ENCODE measurements around the gene RDH11. TPM values are rescaled to one million over a fixed set of nuclear protein-coding genes. Genes with fewer than 3 reads are reported as not detected.
A peak's percentile ranks its signal among the peaks of the same experiment; 100 is the strongest.

The RDH11 gene
- total and polyA plus RNA-seq, 10 of the 15 experiments (the other 5 are each of a cell fraction or from before 2014, with no cell fraction given) = 49.7 to 161 (median 77.2) TPM

DNA sequence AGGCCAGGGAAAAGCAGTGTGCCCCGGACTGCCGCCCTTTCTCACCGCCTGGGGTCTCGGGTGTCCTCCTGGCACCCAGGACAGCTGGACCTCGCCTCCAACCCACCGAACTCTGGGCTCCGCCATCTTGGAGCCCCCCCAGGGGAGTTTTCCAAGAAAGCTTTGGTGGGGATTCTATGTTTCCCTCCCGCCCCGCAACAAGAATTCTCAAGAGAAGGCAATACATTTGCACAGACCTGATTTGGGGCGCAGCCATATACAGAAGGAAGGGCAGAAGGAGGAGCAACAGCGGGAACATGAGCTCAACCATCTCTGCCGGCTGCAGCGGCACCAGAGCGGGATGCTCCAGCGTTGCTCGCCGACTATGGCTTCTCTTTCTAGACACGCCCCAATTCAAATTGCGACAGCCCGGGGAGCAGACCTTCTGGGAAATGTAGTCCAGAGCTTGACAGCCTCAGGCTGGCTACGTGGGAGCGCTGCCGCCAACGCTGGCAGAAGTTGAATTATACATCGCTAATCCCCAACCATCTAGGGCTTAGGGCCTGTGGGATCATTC is at the start of gene RDH11 (continued):
- TF ChIP-seq, protein P1, sequence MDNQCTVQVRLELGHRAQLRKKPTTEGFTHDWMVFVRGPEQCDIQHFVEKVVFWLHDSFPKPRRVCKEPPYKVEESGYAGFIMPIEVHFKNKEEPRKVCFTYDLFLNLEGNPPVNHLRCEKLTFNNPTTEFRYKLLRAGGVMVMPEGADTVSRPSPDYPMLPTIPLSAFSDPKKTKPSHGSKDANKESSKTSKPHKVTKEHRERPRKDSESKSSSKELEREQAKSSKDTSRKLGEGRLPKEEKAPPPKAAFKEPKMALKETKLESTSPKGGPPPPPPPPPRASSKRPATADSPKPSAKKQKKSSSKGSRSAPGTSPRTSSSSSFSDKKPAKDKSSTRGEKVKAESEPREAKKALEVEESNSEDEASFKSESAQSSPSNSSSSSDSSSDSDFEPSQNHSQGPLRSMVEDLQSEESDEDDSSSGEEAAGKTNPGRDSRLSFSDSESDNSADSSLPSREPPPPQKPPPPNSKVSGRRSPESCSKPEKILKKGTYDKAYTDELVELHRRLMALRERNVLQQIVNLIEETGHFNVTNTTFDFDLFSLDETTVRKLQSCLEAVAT (IDR thresholded peaks at IDR 0.05) = no peak
- TF ChIP-seq, protein P2, sequence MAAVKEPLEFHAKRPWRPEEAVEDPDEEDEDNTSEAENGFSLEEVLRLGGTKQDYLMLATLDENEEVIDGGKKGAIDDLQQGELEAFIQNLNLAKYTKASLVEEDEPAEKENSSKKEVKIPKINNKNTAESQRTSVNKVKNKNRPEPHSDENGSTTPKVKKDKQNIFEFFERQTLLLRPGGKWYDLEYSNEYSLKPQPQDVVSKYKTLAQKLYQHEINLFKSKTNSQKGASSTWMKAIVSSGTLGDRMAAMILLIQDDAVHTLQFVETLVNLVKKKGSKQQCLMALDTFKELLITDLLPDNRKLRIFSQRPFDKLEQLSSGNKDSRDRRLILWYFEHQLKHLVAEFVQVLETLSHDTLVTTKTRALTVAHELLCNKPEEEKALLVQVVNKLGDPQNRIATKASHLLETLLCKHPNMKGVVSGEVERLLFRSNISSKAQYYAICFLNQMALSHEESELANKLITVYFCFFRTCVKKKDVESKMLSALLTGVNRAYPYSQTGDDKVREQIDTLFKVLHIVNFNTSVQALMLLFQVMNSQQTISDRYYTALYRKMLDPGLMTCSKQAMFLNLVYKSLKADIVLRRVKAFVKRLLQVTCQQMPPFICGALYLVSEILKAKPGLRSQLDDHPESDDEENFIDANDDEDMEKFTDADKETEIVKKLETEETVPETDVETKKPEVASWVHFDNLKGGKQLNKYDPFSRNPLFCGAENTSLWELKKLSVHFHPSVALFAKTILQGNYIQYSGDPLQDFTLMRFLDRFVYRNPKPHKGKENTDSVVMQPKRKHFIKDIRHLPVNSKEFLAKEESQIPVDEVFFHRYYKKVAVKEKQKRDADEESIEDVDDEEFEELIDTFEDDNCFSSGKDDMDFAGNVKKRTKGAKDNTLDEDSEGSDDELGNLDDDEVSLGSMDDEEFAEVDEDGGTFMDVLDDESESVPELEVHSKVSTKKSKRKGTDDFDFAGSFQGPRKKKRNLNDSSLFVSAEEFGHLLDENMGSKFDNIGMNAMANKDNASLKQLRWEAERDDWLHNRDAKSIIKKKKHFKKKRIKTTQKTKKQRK (IDR thresholded peaks at IDR 0.05; ENCODE audit: low read depth, low read length) = no peak
- TF ChIP-seq JUNB (IDR thresholded peaks at IDR 0.05) (no peak), MYB (IDR thresholded peaks at IDR 0.05; ENCODE audit: borderline replicate concordance, low read depth, low read length) (no peak), FOS (IDR thresholded peaks at IDR 0.05; ENCODE audit: borderline replicate concordance, extremely low read depth, insufficient read length) (no peak), SMARCA5 (IDR thresholded peaks at IDR 0.05) (no peak), PAX5 (IDR thresholded peaks at IDR 0.05; ENCODE audit: borderline replicate concordance, low read depth, low read length) (no peak), NFXL1 (IDR thresholded peaks at IDR 0.05; ENCODE audit: borderline replicate concordance) (no peak), CBX3 (IDR thresholded peaks at IDR 0.05; ENCODE audit: borderline replicate concordance, low read depth) (no peak), KAT2A (conservative IDR thresholded peaks at IDR 0.05; ENCODE audit: control insufficient read depth, low read depth, low read length) (no peak), HCFC1 (IDR thresholded peaks at IDR 0.05; ENCODE audit: low read length) (peak; percentile 87), FOXM1 (IDR thresholded peaks at IDR 0.05; ENCODE audit: low read depth, low read length) (no peak), MTA2 (IDR thresholded peaks at IDR 0.05; ENCODE audit: low read depth) (no peak), TCF7 (IDR thresholded peaks at IDR 0.05; ENCODE audit: borderline replicate concordance) (no peak), SIN3A (IDR thresholded peaks at IDR 0.05; ENCODE audit: low read depth, low read length) (peak; percentile 58; the same call in 1 of the 2 replicates)
- TF ChIP-seq, protein P3, sequence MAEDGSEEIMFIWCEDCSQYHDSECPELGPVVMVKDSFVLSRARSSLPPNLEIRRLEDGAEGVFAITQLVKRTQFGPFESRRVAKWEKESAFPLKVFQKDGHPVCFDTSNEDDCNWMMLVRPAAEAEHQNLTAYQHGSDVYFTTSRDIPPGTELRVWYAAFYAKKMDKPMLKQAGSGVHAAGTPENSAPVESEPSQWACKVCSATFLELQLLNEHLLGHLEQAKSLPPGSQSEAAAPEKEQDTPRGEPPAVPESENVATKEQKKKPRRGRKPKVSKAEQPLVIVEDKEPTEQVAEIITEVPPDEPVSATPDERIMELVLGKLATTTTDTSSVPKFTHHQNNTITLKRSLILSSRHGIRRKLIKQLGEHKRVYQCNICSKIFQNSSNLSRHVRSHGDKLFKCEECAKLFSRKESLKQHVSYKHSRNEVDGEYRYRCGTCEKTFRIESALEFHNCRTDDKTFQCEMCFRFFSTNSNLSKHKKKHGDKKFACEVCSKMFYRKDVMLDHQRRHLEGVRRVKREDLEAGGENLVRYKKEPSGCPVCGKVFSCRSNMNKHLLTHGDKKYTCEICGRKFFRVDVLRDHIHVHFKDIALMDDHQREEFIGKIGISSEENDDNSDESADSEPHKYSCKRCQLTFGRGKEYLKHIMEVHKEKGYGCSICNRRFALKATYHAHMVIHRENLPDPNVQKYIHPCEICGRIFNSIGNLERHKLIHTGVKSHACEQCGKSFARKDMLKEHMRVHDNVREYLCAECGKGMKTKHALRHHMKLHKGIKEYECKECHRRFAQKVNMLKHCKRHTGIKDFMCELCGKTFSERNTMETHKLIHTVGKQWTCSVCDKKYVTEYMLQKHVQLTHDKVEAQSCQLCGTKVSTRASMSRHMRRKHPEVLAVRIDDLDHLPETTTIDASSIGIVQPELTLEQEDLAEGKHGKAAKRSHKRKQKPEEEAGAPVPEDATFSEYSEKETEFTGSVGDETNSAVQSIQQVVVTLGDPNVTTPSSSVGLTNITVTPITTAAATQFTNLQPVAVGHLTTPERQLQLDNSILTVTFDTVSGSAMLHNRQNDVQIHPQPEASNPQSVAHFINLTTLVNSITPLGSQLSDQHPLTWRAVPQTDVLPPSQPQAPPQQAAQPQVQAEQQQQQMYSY (CRISPR knock-in tag; IDR thresholded peaks at IDR 0.05) = no peak
- TF ChIP-seq, protein P4, sequence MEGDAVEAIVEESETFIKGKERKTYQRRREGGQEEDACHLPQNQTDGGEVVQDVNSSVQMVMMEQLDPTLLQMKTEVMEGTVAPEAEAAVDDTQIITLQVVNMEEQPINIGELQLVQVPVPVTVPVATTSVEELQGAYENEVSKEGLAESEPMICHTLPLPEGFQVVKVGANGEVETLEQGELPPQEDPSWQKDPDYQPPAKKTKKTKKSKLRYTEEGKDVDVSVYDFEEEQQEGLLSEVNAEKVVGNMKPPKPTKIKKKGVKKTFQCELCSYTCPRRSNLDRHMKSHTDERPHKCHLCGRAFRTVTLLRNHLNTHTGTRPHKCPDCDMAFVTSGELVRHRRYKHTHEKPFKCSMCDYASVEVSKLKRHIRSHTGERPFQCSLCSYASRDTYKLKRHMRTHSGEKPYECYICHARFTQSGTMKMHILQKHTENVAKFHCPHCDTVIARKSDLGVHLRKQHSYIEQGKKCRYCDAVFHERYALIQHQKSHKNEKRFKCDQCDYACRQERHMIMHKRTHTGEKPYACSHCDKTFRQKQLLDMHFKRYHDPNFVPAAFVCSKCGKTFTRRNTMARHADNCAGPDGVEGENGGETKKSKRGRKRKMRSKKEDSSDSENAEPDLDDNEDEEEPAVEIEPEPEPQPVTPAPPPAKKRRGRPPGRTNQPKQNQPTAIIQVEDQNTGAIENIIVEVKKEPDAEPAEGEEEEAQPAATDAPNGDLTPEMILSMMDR (IDR thresholded peaks at IDR 0.05 in 2 of 3, conservative IDR thresholded peaks at IDR 0.05 in 1 of 3; ENCODE audit: control insufficient read depth in 2 of 3, extremely low read depth in 1 of 3, insufficient read depth in 1 of 3, low read depth in 3 of 3, low read length in 3 of 3) = no peak
- TF ChIP-seq, protein P5, sequence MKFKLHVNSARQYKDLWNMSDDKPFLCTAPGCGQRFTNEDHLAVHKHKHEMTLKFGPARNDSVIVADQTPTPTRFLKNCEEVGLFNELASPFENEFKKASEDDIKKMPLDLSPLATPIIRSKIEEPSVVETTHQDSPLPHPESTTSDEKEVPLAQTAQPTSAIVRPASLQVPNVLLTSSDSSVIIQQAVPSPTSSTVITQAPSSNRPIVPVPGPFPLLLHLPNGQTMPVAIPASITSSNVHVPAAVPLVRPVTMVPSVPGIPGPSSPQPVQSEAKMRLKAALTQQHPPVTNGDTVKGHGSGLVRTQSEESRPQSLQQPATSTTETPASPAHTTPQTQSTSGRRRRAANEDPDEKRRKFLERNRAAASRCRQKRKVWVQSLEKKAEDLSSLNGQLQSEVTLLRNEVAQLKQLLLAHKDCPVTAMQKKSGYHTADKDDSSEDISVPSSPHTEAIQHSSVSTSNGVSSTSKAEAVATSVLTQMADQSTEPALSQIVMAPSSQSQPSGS (IDR thresholded peaks at IDR 0.05; ENCODE audit: low read length) = no peak
